Measurements from ENCODE around the gene STAG1.

DNA sequence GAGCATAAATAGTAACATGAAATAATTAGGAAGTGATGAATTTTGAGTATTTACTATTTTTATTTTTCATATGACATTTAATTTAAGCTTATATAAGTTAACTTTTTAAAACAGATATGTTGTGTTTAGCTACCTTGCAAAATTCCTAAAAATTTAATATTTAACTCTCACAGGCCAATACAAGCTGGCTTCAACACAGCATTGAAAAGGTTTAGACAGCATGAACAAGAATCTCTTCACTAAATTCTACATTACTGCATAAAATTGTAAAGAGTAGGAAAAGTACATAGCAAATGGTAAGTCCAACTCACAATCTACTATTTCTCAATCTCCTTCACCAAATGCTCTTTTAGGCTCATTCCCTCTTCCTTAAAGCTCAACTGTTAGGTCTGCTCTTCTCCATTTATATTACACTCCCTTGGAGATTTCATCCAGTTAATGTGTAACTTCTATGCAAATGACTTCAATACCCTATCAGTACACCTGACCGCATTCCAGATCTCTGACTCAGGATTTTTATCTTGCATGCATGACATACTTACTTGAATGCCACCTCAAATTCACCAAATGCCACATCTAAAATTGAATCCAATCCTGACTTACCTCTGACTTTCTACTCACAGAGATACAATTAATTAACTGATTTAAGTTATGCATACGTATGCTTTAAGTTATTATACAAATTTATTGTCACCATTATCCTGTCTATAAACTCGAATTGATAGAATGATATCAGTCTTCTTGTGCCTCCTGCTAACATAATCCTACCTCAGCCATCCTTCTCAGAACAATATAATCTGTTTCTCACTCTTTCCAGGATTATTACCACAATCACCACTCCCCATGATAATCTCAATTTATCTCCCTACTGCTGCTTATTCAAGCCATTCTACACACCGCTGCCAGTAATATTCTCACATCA lies 127.0 kb downstream of the STAG1 start:
- peak; percentile 72 for TF ChIP-seq POLR2A (IDR thresholded peaks at IDR 0.05)
- TF ChIP-seq, protein P1, sequence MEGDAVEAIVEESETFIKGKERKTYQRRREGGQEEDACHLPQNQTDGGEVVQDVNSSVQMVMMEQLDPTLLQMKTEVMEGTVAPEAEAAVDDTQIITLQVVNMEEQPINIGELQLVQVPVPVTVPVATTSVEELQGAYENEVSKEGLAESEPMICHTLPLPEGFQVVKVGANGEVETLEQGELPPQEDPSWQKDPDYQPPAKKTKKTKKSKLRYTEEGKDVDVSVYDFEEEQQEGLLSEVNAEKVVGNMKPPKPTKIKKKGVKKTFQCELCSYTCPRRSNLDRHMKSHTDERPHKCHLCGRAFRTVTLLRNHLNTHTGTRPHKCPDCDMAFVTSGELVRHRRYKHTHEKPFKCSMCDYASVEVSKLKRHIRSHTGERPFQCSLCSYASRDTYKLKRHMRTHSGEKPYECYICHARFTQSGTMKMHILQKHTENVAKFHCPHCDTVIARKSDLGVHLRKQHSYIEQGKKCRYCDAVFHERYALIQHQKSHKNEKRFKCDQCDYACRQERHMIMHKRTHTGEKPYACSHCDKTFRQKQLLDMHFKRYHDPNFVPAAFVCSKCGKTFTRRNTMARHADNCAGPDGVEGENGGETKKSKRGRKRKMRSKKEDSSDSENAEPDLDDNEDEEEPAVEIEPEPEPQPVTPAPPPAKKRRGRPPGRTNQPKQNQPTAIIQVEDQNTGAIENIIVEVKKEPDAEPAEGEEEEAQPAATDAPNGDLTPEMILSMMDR (IDR thresholded peaks at IDR 0.05), result no peak
